ENCODE data around the gene DCAF10.
"Not testable (repeated sequence)": the region's sequence is repeated elsewhere in the genome, so short reads cannot be mapped to it uniquely, and the experiment has no call there.

DCAF10 gene

GRCh38 chr9:37908698-37909186 lies 108.1 kb downstream of the DCAF10 start:
- in situ Hi-C loops (cut with HindIII; ENCODE audit: low pct_unique_long_range_greater_than_20kb, low sequenced_read_pairs), result no loop called here
- TF ChIP-seq JUND (IDR thresholded peaks at IDR 0.05; ENCODE audit: low read depth), result no peak

GRCh38 chr9:37909326-37909725 lies 108.7 kb downstream of the DCAF10 start:
- in situ Hi-C loops (cut with HindIII; ENCODE audit: low pct_unique_long_range_greater_than_20kb, low sequenced_read_pairs), result no loop called here
- TF ChIP-seq JUND (IDR thresholded peaks at IDR 0.05; ENCODE audit: low read depth), result no peak
- no peak for DNase-seq (ENCODE audit: low read depth in 1 of 2, low spot score in 1 of 2)

More at GRCh38 chr9:37908698-37909186, 108.1 kb downstream of the DCAF10 start:
- peak in 1 of 2 experiments; percentile 20 for DNase-seq (ENCODE audit: low read depth in 1 of 2, low spot score in 1 of 2)

- DNase-seq (ENCODE audit: low read depth in 1 of 2, low spot score in 1 of 2); in situ Hi-C loops (cut with HindIII; ENCODE audit: low pct_unique_long_range_greater_than_20kb, low sequenced_read_pairs): not testable (repeated sequence)
Observed at GRCh38 chr9:37909836-37910235, 109.2 kb downstream of the DCAF10 start.

- no peak for DNase-seq (ENCODE audit: low read depth in 1 of 2, low spot score in 1 of 2)
- TF ChIP-seq JUND (IDR thresholded peaks at IDR 0.05; ENCODE audit: low read depth), result no peak
- in situ Hi-C loops (cut with HindIII; ENCODE audit: low pct_unique_long_range_greater_than_20kb, low sequenced_read_pairs), result no loop called here
Observed at GRCh38 chr9:37910271-37910670, 109.7 kb downstream of the DCAF10 start.

- no peak for DNase-seq (ENCODE audit: low read depth in 1 of 2, low spot score in 1 of 2)
- TF ChIP-seq JUND (IDR thresholded peaks at IDR 0.05; ENCODE audit: low read depth), result no peak
- in situ Hi-C loops (cut with HindIII; ENCODE audit: low pct_unique_long_range_greater_than_20kb, low sequenced_read_pairs), result no loop called here
Observed at GRCh38 chr9:37911271-37911681, 110.7 kb downstream of the DCAF10 start.

- TF ChIP-seq JUND (IDR thresholded peaks at IDR 0.05; ENCODE audit: low read depth), result no peak
- peak; percentile 60 to 81 for DNase-seq (ENCODE audit: low read depth in 1 of 2, low spot score in 1 of 2)
- in situ Hi-C loops (cut with HindIII; ENCODE audit: low pct_unique_long_range_greater_than_20kb, low sequenced_read_pairs), result no loop called here
Observed at GRCh38 chr9:37913480-37914153, 113.0 kb downstream of the DCAF10 start.

GRCh38 chr9:37914154-37914551 lies 113.6 kb downstream of the DCAF10 start:
- TF ChIP-seq JUND (IDR thresholded peaks at IDR 0.05; ENCODE audit: low read depth), result no peak
- in situ Hi-C loops (cut with HindIII; ENCODE audit: low pct_unique_long_range_greater_than_20kb, low sequenced_read_pairs), result no loop called here
- no peak for DNase-seq (ENCODE audit: low read depth in 1 of 2, low spot score in 1 of 2)

GRCh38 chr9:37914701-37915358 lies 114.2 kb downstream of the DCAF10 start:
- in situ Hi-C loops (cut with HindIII; ENCODE audit: low pct_unique_long_range_greater_than_20kb, low sequenced_read_pairs), result no loop called here

GRCh38 chr9:37915911-37916470 lies 115.4 kb downstream of the DCAF10 start:
- no peak for TF ChIP-seq JUND (IDR thresholded peaks at IDR 0.05; ENCODE audit: low read depth)
- DNase-seq (ENCODE audit: low read depth in 1 of 2, low spot score in 1 of 2), result no peak
- in situ Hi-C loops (cut with HindIII; ENCODE audit: low pct_unique_long_range_greater_than_20kb, low sequenced_read_pairs), result no loop called here

More at GRCh38 chr9:37914701-37915358, 114.2 kb downstream of the DCAF10 start:
- DNase-seq (ENCODE audit: low read depth in 1 of 2, low spot score in 1 of 2), result no peak
- TF ChIP-seq JUND (IDR thresholded peaks at IDR 0.05; ENCODE audit: low read depth), result no peak

GRCh38 chr9:37916471-37917312 lies 116.1 kb downstream of the DCAF10 start:
- TF ChIP-seq JUND (IDR thresholded peaks at IDR 0.05; ENCODE audit: low read depth), result no peak
- in situ Hi-C loops (cut with HindIII; ENCODE audit: low pct_unique_long_range_greater_than_20kb, low sequenced_read_pairs), result no loop called here
- DNase-seq (ENCODE audit: low read depth in 1 of 2, low spot score in 1 of 2), result no peak

Data from T47D (cell line).